ENCODE data around the gene DOCK3.

The DOCK3 gene

DNA sequence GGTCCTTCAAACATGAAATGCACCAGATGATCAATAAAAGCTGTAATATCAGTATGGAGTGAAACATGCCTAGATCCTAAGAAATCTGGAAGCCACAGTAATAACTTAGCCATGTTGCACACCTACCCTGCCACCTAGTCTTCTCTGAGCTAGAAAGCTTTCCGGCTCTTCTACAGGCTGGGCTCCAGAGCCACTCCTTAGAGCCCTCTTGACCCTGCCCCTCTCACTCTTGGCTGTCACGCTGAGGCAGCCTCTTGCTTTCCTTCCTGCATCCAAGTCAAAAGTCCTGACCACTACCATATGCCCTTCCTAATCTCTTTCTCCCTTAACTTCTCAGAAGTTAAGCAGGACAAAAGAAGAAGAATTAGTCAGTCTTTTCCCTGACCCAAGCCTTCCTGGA, 734.1 kb downstream of the DOCK3 start:
- peak overlapping the region; percentile 24; the same call in 1 of the 2 replicates for H3K4me2 ChIP-seq (ENCODE audit: low read length)
- peaks cover 60% of the 10 kb centered on the region for H3K36me3 ChIP-seq (replicated peaks; ENCODE audit: low read depth, low read length)

DNA sequence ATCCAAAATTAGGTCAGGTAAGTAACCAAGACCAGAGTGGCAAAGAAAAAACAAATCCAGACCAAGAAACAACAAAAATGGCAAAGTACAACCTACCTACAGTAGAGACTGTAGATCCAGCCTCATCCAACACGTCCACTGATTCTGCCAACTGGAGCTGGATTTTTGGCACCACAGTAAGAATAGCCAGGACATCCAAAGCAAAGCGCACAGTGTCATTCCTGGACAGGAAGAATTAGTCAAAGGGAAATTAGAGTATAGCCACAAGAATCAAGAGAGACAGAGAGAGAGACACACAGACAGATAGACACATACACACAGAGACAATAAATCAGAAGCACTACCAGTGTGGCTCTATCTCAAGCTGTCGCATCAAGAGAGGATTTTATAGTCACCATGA, 747.5 kb downstream of the DOCK3 start:
- Histone ChIP-seq H4K20me1 (ENCODE audit: insufficient read depth, low read length) (no peaks in the 10 kb centered on the region), H3K9me3 (ENCODE audit: insufficient read depth, low read length) (no peaks in the 10 kb centered on the region), H3K36me3 (replicated peaks; ENCODE audit: low read depth, low read length) (peaks cover 51% of the 10 kb centered on the region), H3K4me2 (ENCODE audit: low read length) (no peak overlapping the region), H3K4me3 (ENCODE audit: low read length) (no peak overlapping the region), H2AFZ (ENCODE audit: low read depth, low read length) (no peak overlapping the region), H3K79me2 (ENCODE audit: low read length) (0 out of 2 replicates have a peak, but pooled peaks cover 3% of the 10 kb centered on the region), H3K9ac (ENCODE audit: low read length) (no peak overlapping the region), H3K4me1 (ENCODE audit: low read length) (no peaks in the 10 kb centered on the region), H3K27ac (ENCODE audit: low read length) (no peak overlapping the region), H3K27me3 (ENCODE audit: low read depth, low read length) (no peaks in the 10 kb centered on the region)
- TF ChIP-seq, protein P1, sequence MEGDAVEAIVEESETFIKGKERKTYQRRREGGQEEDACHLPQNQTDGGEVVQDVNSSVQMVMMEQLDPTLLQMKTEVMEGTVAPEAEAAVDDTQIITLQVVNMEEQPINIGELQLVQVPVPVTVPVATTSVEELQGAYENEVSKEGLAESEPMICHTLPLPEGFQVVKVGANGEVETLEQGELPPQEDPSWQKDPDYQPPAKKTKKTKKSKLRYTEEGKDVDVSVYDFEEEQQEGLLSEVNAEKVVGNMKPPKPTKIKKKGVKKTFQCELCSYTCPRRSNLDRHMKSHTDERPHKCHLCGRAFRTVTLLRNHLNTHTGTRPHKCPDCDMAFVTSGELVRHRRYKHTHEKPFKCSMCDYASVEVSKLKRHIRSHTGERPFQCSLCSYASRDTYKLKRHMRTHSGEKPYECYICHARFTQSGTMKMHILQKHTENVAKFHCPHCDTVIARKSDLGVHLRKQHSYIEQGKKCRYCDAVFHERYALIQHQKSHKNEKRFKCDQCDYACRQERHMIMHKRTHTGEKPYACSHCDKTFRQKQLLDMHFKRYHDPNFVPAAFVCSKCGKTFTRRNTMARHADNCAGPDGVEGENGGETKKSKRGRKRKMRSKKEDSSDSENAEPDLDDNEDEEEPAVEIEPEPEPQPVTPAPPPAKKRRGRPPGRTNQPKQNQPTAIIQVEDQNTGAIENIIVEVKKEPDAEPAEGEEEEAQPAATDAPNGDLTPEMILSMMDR (IDR thresholded peaks at IDR 0.05; ENCODE audit: low read depth, low read length) = no peak
- TF ChIP-seq EZH2phosphoT487 (IDR thresholded peaks at IDR 0.05; ENCODE audit: low read depth) = no peak

More for the DNA sequence above, 734.1 kb downstream of the DOCK3 start:
- no peaks in the 10 kb centered on the region for H3K9me3 ChIP-seq (ENCODE audit: insufficient read depth, low read length)
- H3K4me1 ChIP-seq (ENCODE audit: low read length) = peaks cover 17% of the 10 kb centered on the region
- H4K20me1 ChIP-seq (ENCODE audit: insufficient read depth, low read length) = peaks cover 8% of the 10 kb centered on the region; the same call in 1 of the 2 replicates
- TF ChIP-seq, protein P1 (IDR thresholded peaks at IDR 0.05; ENCODE audit: low read depth, low read length) = no peak
- no peak for TF ChIP-seq EZH2phosphoT487 (IDR thresholded peaks at IDR 0.05; ENCODE audit: low read depth)
- peak overlapping the region; percentile 16; the same call in 1 of the 2 replicates for H3K27ac ChIP-seq (ENCODE audit: low read length)
- H3K9ac ChIP-seq (ENCODE audit: low read length) = no peak overlapping the region
- H3K79me2 ChIP-seq (ENCODE audit: low read length) = peaks cover 36% of the 10 kb centered on the region
- no peaks in the 10 kb centered on the region for H3K27me3 ChIP-seq (ENCODE audit: low read depth, low read length)
- no peak overlapping the region for H3K4me3 ChIP-seq (ENCODE audit: low read length)
- no peak overlapping the region for H2AFZ ChIP-seq (ENCODE audit: low read depth, low read length)

DNA sequence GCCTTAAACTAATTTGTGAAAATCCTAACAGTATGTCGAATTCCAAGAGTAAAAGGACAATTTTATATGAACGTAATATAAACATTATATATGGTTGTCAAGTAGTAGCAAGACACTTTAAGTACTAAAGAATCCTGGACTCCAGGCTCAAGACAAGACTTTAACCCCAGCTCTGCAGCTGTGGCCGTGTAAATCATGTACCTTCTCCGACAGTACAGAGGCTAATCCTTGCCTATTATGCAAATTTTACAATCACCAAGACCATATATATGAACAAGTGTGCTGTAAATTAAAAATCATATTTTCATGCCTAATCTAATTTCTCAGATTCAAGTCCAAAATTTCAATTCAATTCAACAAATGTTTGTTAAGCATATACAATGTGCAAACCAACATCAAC, 752.2 kb downstream of the DOCK3 start:
- Histone ChIP-seq H3K4me3 (ENCODE audit: low read length) (no peak overlapping the region), H3K9me3 (ENCODE audit: insufficient read depth, low read length) (no peaks in the 10 kb centered on the region), H3K4me1 (ENCODE audit: low read length) (no peaks in the 10 kb centered on the region), H4K20me1 (ENCODE audit: insufficient read depth, low read length) (no peaks in the 10 kb centered on the region), H3K9ac (ENCODE audit: low read length) (no peak overlapping the region), H3K36me3 (replicated peaks; ENCODE audit: low read depth, low read length) (peaks cover 35% of the 10 kb centered on the region), H3K79me2 (ENCODE audit: low read length) (no peaks in the 10 kb centered on the region), H3K27me3 (ENCODE audit: low read depth, low read length) (no peaks in the 10 kb centered on the region), H2AFZ (ENCODE audit: low read depth, low read length) (no peak overlapping the region), H3K4me2 (ENCODE audit: low read length) (no peak overlapping the region), H3K27ac (ENCODE audit: low read length) (no peak overlapping the region)
- TF ChIP-seq, protein P1 (IDR thresholded peaks at IDR 0.05; ENCODE audit: low read depth, low read length) = no peak
- no peak for TF ChIP-seq EZH2phosphoT487 (IDR thresholded peaks at IDR 0.05; ENCODE audit: low read depth)

DNA sequence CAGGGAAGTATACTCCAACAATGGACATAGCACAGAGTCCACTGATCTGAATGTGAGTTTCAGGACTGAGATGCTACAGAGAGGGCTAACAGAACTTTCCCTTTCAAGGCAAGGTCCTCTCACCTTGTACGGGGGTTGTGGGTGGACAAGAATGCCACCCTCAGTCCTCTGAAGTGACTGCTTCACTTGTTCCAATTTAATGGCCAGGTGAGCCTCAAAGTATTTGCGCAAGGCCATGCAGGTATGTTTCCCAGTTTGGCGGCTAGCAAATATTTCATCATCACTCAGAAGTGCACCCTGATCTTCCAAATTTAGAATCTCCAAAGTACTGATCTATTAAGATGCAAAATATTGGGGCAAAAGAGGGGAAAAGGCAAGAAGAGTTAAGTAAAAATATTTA, 754.4 kb downstream of the DOCK3 start:
- no peaks in the 10 kb centered on the region for H3K27me3 ChIP-seq (ENCODE audit: low read depth, low read length)
- H3K9ac ChIP-seq (ENCODE audit: low read length) = no peak overlapping the region
- no peak overlapping the region for H3K4me3 ChIP-seq (ENCODE audit: low read length)
- H3K4me1 ChIP-seq (ENCODE audit: low read length) = no peaks in the 10 kb centered on the region
- H3K4me2 ChIP-seq (ENCODE audit: low read length) = no peak overlapping the region
- H3K27ac ChIP-seq (ENCODE audit: low read length) = no peak overlapping the region
- 0 out of 2 replicates have a peak, but pooled peaks cover 2% of the 10 kb centered on the region for H3K79me2 ChIP-seq (ENCODE audit: low read length)
- peaks cover 35% of the 10 kb centered on the region for H3K36me3 ChIP-seq (replicated peaks; ENCODE audit: low read depth, low read length)
- H4K20me1 ChIP-seq (ENCODE audit: insufficient read depth, low read length) = no peaks in the 10 kb centered on the region
- H2AFZ ChIP-seq (ENCODE audit: low read depth, low read length) = no peak overlapping the region
- no peak for TF ChIP-seq EZH2phosphoT487 (IDR thresholded peaks at IDR 0.05; ENCODE audit: low read depth)
- TF ChIP-seq, protein P1 (IDR thresholded peaks at IDR 0.05; ENCODE audit: low read depth, low read length) = no peak
- no peaks in the 10 kb centered on the region for H3K9me3 ChIP-seq (ENCODE audit: insufficient read depth, low read length)
